Activated B cell treated with CpG ODN at 0.5 μM for 24 hours (primary cell): ENCODE results near the gene BAZ2B. TPM values are rescaled to one million over a fixed set of nuclear protein-coding genes. Genes with fewer than 3 reads are reported as not detected.

Source experiments
- ATAC-seq: fragments of 200-7000 bp; cut with Tn5 transposase; one replicate; pipeline ENCODE4 v1.10.0; 2021; ENCODE audit warnings: low read depth, mild to moderate bottlenecking, moderate library complexity
- CTCF ChIA-PET: fragments of 350-600 bp; sonication (Branson Sonifier 250); formaldehyde crosslinking; loops from one replicate; lab custom pipeline; 2021; ENCODE audit warnings: antibody characterized with exemption; lab: Charles Lee
- POLR2A ChIA-PET: fragments of 350-600 bp; sonication (Branson Sonifier 250); formaldehyde crosslinking; loops from one replicate; lab custom pipeline; 2021; ENCODE audit warnings: antibody characterized with exemption; lab: Charles Lee
- DNase-seq: peaks from one replicate; pipeline ENCODE4 v3.0.0; 2022
- H3K27ac Mint-ChIP-seq: one replicate; pipeline ENCODE4 v1.8.0; 2020; ENCODE audit warnings: mixed read lengths
- H3K27me3 Mint-ChIP-seq: one replicate; pipeline ENCODE4 v1.8.0; 2021; ENCODE audit warnings: mixed read lengths
- H3K36me3 Mint-ChIP-seq: one replicate; pipeline ENCODE4 v1.8.0; 2021; ENCODE audit warnings: low read depth, mixed read lengths
- H3K4me1 Mint-ChIP-seq: one replicate; pipeline ENCODE4 v1.8.0; 2021; ENCODE audit warnings: mixed read lengths
- H3K4me3 Mint-ChIP-seq: one replicate; pipeline ENCODE4 v1.8.0; 2020; ENCODE audit warnings: mild to moderate bottlenecking, mixed read lengths
- H3K9me3 Mint-ChIP-seq: one replicate; pipeline ENCODE4 v1.8.0; 2020; ENCODE audit warnings: mixed read lengths
- intact Hi-C: fragments of 100-400 bp; cut with micrococcal nuclease; formaldehyde crosslinking; loops from one replicate; pipeline ENCODE4 v1.15.1; 2024
- total RNA-seq: library from RNA; stranded (reverse); gene quantifications from 2 replicates; pipeline ENCODE4 v1.2.3, GENCODE V29; 2022
- TF ChIP-seq, protein P1 (sequence below): fragments of 200-600 bp; IDR thresholded peaks from one replicate; pipeline ENCODE4 v1.8.0; 2022; ENCODE audit warnings: antibody characterized with exemption, mild to moderate bottlenecking

BAZ2B gene, protein sequence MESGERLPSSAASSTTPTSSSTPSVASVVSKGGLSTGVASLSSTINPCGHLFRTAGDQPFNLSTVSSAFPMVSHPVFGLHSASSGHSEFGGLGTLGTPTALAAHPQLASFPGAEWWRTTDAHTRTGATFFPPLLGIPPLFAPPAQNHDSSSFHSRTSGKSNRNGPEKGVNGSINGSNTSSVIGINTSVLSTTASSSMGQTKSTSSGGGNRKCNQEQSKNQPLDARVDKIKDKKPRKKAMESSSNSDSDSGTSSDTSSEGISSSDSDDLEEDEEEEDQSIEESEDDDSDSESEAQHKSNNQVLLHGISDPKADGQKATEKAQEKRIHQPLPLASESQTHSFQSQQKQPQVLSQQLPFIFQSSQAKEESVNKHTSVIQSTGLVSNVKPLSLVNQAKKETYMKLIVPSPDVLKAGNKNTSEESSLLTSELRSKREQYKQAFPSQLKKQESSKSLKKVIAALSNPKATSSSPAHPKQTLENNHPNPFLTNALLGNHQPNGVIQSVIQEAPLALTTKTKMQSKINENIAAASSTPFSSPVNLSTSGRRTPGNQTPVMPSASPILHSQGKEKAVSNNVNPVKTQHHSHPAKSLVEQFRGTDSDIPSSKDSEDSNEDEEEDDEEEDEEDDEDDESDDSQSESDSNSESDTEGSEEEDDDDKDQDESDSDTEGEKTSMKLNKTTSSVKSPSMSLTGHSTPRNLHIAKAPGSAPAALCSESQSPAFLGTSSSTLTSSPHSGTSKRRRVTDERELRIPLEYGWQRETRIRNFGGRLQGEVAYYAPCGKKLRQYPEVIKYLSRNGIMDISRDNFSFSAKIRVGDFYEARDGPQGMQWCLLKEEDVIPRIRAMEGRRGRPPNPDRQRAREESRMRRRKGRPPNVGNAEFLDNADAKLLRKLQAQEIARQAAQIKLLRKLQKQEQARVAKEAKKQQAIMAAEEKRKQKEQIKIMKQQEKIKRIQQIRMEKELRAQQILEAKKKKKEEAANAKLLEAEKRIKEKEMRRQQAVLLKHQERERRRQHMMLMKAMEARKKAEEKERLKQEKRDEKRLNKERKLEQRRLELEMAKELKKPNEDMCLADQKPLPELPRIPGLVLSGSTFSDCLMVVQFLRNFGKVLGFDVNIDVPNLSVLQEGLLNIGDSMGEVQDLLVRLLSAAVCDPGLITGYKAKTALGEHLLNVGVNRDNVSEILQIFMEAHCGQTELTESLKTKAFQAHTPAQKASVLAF (N-terminal part only)
- total RNA-seq: 21.9 and 22.0 TPM in 2 replicates

- DNase-seq: no peak
- TF ChIP-seq, protein P1, sequence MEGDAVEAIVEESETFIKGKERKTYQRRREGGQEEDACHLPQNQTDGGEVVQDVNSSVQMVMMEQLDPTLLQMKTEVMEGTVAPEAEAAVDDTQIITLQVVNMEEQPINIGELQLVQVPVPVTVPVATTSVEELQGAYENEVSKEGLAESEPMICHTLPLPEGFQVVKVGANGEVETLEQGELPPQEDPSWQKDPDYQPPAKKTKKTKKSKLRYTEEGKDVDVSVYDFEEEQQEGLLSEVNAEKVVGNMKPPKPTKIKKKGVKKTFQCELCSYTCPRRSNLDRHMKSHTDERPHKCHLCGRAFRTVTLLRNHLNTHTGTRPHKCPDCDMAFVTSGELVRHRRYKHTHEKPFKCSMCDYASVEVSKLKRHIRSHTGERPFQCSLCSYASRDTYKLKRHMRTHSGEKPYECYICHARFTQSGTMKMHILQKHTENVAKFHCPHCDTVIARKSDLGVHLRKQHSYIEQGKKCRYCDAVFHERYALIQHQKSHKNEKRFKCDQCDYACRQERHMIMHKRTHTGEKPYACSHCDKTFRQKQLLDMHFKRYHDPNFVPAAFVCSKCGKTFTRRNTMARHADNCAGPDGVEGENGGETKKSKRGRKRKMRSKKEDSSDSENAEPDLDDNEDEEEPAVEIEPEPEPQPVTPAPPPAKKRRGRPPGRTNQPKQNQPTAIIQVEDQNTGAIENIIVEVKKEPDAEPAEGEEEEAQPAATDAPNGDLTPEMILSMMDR: no peak
- peak; percentile 54 for ATAC-seq
- peak within 1 kb of the TSS; percentile 70 for H3K27ac Mint-ChIP-seq
- CTCF ChIA-PET: no interaction called here
- peaks cover 11% of the 10 kb centered on the region for H3K27me3 Mint-ChIP-seq
- intact Hi-C loops: loop anchor here (2.0 to 10.0 kb wide), 3 partner anchors 13 to 331 kb away; partner anchors contain the start of gene WDSUB1
- no peaks in the 10 kb centered on the region for H3K9me3 Mint-ChIP-seq
- H3K36me3 Mint-ChIP-seq: peaks cover 4% of the 10 kb centered on the region
- H3K4me3 Mint-ChIP-seq: peak within 1 kb of the TSS; percentile 84
- POLR2A ChIA-PET: interaction anchor here (1.7 kb wide), 1 partner anchor 96 kb away, joined by 10 read pairs; the partner anchor contains the start of gene MARCHF7
- peaks cover 16% of the 10 kb centered on the region for H3K4me1 Mint-ChIP-seq
These were observed at the start of gene BAZ2B for GRCh38 chr2:159616286-159616701. BAZ2B (minus strand) TSS chr2:159616548; CDS start chr2:159478719, 137,829 bp downstream.

DNA sequence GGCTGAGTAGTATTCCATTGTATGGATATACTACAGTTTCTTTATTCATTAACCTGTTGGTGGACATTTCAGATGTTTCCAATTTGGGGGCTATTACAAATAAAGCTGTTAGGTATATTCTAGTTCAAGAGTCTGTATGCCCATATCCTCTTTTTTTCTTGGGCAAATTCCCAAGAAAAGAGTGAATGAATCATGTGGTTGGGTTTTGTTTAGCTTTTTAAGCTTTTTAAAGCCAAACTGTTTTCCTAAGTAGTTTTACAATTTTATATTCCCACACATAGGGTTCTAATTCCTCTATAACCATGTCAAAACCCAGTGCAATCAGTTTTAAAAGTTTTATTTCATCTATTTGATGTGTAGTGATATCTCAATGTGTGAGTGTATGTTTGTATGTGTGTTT, 44.9 kb upstream of the BAZ2B start:
- TF ChIP-seq, protein P1: no peak
- ChIA-PET POLR2A (no interaction called here), CTCF (no interaction called here)
- Mint-ChIP-seq H3K27me3 (no peaks in the 10 kb centered on the region), H3K4me3 (no peak overlapping the region), H3K27ac (no peak overlapping the region), H3K9me3 (peaks cover 9% of the 10 kb centered on the region), H3K36me3 (peaks cover 3% of the 10 kb centered on the region), H3K4me1 (no peaks in the 10 kb centered on the region)
- intact Hi-C loops: no loop called here
- DNase-seq (no peak), ATAC-seq (no peak)

- no peaks in the 10 kb centered on the region for H3K4me1 Mint-ChIP-seq
- ATAC-seq (no peak), DNase-seq (no peak)
- POLR2A ChIA-PET: no interaction called here
- H3K27me3 Mint-ChIP-seq: no peaks in the 10 kb centered on the region
- H3K36me3 Mint-ChIP-seq: peaks cover 5% of the 10 kb centered on the region
- H3K9me3 Mint-ChIP-seq: peaks cover 21% of the 10 kb centered on the region
- TF ChIP-seq, protein P1: no peak
- CTCF ChIA-PET: no interaction called here
- H3K27ac Mint-ChIP-seq: no peak overlapping the region
- no peak overlapping the region for H3K4me3 Mint-ChIP-seq
- intact Hi-C loops: no loop called here
These were observed 42.8 kb upstream of the BAZ2B start for GRCh38 chr2:159658881-159659873.

DNA sequence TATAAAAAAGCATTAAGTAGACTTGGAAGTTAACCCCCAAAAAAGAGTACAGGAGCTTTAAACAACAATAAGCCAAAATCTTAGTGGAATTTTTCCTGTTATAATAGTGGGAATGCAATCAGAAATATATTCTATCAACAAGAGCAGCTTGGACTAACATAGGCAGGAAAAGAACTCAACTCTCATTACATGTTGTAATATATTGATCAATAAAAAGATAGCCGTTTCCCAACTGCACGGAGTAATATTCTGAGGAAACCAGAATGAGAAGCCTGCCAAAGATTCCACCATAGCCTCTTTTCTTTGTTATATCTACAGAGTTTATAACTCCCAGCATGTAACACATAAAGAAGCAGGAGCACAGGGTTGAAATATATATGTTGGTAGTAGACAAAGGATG, 37.6 kb upstream of the BAZ2B start:
- ChIA-PET POLR2A (no interaction called here), CTCF (no interaction called here)
- intact Hi-C loops: no loop called here

More for the DNA sequence above, 37.6 kb upstream of the BAZ2B start:
- ATAC-seq: no peak
- Mint-ChIP-seq H3K27me3 (no peaks in the 10 kb centered on the region), H3K9me3 (peaks cover 21% of the 10 kb centered on the region), H3K36me3 (peaks cover 5% of the 10 kb centered on the region), H3K4me1 (no peaks in the 10 kb centered on the region), H3K27ac (no peak overlapping the region), H3K4me3 (no peak overlapping the region)
- TF ChIP-seq, protein P1: no peak
- DNase-seq: no peak
